MV-4-11 (cell line): ENCODE data around the gene MAP2K6.
"Not testable (repeated sequence)": the region's sequence is repeated elsewhere in the genome, so short reads cannot be mapped to it uniquely, and the experiment has no call there.

Experiments
- DNase-seq: peaks from one replicate; lab custom pipeline; 2025; lab: John Stamatoyannopoulos, UW

Gene MAP2K6

DNA sequence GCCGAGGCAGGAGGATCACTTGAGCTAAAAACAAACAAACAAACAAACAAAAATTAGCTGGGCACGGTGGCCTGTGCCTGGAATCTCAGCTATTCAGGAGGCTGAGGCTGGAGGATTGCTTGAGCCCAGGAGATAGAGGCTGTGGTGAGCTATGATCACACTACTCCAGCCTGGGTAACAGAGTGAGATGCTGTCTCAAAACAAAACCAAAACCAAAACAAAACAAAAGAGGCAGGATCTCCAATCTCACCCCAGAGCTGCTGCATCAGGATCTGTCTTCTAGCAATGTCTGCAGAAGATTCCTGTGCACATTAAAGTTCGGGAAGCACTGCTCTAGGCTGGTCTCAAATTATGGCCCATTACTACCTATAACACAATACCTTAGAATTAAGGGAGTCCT lies 43.1 kb downstream of the MAP2K6 start:
- no peak for DNase-seq

DNA sequence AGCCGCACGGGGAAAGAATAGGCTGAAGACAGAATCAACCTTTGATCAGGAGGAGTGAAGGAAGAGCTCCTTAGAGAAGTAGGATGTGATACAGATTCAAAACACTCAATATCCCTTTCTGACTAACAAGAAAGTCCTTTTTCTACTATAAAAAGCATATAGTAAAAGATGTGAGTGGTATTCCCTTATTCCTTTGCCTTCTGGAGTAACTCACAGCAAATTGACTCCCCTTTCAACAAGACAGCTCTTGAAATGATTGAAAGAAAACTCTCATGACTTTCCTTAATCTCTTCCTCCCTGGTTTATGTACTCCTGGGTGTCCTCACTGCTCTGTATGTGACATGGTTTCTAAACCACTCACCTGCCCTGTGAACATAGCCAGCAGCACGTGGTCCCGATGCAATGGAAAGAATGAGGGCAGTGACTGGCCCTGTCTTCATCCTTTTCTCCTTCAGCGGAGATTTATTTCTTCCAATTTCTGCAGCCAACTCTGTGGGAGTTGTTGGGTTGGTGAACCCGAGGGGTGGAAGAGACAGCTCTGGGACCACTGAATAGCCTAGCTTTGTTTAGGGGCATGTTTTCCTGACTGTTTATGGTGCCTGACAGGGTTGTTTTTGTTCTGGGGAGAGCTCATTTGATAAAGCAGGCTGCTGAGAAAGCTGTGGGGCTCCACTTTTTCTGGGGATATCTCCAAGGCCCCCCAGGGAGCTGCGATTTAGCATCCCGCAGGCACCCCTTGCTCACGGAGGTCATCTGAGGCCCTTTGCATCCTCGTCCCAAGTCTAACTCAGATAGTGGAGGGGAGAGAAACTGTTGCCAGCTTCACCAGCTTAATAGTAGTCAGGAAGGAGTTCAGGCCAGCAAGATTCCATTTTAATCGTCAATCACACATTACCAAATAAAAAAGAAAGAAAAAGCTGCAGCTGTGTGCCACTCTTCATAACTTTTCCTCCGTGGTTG lies 46.7 kb downstream of the MAP2K6 start:
- no peak for DNase-seq

DNA sequence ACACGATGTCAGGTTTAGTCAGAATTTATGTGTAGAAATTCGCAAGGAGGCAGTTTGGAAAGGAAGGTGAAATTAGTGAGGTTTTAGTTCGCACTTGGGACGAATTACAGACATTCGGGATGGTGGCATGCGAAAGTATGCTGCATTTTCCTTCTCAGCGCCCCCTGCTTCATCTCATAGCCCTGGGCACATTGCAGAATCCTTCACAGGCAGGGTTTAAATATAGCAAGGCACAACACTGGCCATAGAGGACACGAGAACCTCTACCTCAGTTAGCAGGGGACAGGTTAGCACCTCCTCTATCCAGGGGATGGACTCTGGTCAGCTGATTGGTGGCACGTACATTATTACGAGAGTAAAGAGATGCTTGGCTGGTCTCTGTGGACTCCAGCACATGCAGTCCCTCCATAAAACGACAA lies 47.5 kb downstream of the MAP2K6 start:
- no peak for DNase-seq

DNA sequence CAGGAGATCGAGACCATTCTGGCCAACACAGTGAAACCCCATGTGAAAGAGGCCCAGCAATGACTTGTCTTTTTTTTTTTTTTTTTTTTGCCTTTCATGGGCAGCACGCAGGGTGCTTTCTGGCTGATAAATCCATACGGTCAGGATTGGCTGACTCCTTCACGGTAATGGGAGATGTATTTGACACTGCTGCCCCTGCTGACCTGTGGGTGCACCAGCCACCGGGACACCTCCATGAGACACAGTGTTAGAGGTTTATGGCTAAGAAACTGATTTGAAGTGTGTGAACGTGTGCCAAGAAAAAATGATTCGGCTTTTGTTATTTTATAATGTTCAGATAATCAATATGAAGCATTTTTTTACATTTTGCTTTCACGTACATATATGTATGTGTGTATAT lies 48.4 kb downstream of the MAP2K6 start:
- DNase-seq, result no peak

DNA sequence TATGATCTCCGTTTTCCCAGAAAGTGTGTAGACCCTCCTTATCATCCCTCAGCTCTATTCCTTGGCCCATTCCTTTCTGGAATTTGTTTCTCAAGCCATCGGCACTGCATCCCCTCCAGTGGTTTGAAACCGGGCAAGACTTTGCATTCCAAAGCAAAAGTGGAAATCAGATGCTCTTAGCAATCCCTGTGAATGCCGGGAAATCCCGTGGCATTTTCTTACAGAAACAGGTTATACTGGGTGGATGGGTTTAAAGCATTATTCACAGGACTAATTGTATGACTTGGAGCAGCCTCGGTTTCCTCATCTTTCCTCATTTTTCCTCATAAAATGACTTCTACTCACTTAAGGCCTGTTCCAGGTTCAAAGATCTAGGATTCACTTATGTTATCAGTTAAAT lies 52.0 kb downstream of the MAP2K6 start:
- DNase-seq, result no peak

DNA sequence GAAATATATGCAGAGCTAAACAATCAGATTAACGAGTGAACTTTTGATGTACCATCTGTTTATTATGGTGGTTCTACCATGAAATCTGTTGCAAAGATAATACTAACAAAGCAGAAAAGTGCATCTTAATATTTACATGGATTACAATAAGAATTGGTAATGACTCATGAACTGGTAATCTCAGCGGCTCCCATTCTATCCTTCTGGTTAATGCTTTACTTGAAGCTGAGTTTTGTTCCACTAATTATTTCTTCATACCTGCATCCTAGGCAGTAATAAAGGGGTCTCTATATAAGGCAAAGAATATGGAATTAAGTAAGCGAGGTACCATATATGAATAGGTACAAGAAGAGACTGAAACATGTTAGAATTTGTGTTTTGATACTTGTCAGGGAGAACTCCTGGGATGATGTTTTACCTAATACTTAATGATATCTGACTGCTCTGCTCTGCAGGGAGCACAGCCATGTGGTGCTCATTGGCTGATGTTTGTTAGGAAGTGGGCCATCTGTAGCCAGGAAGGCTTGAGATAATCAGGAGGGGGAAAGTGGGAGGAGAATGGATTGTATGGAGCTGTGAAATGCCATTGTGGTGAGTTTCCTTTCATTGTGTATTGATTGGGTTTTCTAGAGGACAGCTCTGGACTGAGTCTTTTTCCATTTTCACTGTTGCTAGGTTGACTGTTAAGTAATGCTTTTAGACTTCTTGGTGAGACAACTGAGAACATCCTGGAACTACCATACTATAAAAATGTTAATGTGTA lies 52.6 kb downstream of the MAP2K6 start:
- DNase-seq, result no peak

DNA sequence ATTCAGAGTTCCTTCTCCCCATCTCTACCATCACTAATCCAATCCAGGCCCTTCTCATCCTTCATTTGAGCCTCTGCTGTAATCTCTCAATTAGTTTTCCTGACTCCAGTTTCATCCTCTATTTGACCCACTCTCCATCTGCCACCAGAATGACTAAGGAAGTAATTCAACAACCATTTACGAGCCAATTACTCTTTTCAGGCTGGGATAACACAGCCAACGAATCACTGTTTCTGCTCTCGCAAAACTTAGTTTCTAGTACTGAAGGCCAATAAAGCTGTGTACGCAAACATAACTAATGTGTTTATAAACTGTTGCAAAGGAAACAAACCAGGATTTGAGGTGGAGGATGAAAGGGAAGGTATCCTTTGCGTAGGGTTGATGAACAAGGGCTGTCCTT lies 53.7 kb downstream of the MAP2K6 start:
- DNase-seq, result no peak

DNA sequence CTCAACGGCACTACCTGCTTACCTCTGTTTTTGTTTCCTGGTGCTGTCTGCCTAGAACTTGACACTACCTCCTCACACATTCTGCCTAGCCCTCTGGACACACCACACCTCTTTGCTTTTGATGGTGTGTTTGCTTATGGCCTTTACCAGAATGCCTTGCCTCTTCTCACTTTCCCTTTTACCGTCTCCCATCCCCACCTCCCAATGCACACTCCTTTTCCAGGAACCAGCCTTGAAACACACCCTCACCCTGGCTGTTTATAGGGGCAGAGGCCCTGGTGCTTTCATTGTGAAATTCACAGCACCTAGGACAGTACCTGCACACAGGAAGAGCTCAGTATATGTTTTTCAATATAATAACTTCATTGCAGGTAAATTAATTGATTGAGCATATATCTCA lies 56.2 kb downstream of the MAP2K6 start:
- DNase-seq, result no peak

DNA sequence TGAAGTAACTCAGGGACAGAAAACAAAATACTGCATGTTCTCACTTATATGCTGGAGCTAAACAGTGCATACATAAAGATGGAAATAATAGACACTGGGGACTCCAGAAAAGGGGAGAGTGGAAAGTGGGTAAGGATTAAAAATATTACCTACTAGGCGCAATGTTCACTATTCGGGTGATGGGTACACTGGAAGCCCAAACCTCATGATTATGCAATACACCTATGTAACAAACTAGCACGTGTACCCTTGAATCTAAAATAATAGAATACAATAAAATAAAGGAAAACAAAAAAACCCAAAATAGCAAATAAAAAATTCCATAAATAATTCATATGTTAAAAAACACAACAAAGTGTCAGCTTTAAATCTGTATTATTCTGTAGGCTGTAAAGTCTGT lies 56.9 kb downstream of the MAP2K6 start:
- DNase-seq, result no peak

DNA sequence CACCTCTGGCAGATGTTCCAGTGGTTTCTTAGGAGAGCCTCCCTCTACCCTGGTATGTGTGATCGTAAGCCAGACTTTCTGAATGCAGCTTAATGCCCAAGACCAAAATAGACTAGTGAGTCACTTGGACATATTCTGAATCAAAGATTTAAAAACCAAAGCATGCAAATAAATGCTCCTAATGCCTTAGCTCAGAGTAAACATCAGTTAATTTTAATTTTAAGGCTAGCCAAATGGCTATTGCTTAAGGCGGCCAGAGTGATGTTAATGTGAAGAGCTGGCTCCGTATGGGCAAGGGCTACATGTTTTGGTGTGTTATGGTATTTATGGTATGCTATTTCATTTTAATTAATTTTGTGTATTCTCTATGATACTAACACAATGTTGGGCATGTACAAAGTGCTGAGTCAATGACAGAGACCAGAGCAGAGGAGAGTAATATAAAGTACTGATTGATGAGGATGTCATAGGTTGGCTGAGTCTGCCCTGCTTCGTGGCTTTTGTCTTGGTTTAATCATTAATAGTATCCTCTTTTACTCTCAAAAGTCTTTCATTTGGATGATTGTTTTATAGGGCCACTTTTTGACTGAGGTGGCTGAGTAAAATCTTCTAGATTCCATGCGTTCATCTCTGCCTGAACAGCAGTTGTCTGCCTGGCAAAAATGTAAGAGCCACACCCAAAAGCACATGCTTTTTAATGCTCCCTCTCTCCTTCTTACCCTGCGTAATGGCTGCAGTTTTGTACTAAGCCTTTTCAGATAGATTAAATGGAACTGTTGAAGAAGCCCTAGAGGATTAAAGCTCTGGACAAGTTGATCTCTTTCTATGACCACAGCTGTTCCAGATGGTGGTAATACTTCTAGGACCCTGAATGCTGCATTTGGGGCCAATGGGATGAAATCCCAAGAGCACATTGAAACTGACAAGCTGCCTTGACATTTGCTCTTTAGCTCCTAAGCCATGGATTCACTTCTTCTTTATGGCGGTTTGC lies 59.6 kb downstream of the MAP2K6 start:
- peak; percentile 86 for DNase-seq

DNA sequence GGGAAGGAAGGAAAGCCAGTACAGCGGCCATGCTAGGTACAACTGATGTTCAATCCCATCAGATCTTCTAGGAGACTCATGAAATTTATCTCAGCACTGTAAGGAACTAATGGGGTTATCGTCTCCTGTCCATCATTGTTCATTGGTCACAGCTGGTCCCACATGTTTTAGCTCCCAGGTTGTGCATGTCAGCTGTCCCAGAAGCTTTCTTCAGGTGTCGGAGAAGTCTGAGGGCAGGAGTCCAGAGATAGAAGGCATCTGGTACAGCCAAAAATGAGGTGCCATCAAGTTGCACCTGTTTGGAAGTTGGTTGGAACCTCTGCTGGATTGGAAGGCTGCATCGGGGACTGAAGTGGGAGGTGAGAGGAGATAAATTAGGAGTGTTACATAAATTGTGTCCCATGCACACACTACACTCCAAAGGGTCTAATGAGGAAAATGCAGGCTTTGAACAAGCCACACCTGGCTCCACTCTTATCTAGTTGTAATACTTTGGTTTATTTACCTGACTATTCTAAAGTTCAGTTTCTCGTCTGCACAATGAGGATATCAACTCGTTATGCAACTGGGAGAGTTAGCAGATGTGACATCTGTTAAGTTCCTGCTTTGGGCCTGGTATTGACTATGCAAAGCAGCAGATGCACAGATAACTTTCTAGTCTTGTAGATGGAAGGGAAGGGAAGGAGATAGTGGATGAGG lies 62.9 kb downstream of the MAP2K6 start:
- peak; percentile 15 for DNase-seq

DNA sequence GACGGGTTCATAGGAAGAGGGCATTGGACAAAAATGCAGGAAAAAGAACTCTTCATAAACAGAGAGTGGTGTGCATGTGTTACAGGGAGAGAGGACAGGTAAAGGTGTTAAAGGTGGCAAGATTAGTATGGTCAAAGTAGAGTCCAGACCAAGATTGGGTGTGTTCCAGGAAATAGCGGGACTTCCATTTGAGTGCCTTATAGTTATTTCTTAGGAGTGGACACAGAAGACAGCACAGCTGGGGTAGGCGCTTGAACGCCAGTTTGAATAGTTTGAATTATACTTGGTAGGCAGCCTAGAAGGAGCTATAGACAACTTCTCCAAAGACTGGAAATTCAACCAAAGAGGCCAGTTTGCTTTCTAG lies 63.4 kb downstream of the MAP2K6 start:
- no peak for DNase-seq

DNA sequence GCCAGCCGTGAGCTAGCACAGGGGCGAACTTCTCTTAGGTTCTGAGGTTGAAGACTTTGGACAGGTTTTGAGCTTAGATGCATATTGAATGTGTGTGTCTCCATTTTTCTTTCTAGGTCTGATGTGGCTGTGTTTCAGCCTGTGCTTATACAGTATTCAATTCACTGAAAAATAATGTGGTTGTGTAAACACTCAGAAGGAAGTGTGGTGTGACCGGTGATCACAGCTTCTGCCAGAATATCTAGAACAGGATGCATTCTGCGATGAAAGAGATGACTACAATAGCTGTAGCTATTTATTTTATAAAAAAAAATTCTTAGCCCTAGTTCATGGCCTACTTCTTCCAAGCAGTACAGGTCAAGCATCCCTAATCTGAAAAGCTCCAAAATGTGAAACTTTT lies 64.4 kb downstream of the MAP2K6 start:
- no peak for DNase-seq

DNA sequence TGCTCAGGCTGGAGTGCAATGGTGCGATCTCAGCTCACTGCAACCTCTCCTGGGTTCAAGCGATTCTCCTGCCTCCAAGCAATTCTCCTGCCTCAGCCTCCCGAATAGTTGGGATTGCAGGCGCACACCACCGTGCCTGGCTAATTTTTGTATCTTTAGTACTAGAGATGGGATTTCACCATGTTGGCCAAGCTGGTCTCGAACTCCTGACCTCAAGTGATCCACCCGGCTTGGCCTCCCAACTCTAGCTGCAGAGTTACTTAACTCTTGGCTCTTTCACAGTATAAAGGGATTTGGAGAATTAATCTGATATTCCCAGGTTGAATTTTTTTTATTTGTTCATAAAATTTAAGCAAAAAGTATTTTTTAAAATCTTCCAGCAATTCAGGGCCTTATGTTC lies 65.3 kb downstream of the MAP2K6 start:
- DNase-seq, result not testable (repeated sequence)

DNA sequence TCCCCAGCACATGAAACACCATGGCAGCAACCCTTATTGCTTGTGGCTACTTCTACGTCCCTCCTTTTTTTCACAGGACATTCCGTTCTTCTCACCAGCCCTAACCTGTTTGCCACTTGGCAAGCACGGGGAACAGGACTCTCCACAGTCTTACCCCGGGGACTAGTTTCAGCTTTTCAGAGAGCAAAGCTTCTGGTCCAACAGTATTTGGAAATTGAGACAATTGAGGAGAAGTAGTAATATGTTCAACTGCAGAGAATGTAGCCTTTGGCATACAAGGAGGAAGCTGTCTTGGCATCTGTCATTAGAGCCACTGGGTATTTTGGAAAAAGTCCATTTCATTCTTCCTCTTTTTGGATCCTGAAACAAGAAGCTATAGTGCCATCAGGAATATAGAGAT lies 65.7 kb downstream of the MAP2K6 start:
- DNase-seq, result peak; percentile 22

DNA sequence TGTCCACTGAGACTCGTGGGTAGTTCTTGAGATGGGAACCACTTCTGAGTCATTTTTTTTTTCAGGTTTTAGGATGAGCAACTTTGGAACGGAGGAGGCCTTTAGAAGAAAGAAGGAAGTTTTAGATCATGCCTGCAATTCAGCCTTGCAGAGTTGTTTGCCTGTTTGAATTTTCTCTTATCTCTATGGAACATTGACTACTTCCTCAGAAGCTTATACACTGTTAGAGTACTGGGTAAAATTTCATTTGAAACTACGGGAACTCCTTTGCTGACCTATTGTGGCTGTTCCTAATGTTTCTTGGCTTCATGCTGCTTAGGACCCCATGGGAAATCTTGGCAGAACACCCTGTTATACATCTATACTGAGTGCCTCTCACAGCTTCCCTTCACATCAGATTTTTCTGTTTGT lies 70.8 kb downstream of the MAP2K6 start:
- no peak for DNase-seq

DNA sequence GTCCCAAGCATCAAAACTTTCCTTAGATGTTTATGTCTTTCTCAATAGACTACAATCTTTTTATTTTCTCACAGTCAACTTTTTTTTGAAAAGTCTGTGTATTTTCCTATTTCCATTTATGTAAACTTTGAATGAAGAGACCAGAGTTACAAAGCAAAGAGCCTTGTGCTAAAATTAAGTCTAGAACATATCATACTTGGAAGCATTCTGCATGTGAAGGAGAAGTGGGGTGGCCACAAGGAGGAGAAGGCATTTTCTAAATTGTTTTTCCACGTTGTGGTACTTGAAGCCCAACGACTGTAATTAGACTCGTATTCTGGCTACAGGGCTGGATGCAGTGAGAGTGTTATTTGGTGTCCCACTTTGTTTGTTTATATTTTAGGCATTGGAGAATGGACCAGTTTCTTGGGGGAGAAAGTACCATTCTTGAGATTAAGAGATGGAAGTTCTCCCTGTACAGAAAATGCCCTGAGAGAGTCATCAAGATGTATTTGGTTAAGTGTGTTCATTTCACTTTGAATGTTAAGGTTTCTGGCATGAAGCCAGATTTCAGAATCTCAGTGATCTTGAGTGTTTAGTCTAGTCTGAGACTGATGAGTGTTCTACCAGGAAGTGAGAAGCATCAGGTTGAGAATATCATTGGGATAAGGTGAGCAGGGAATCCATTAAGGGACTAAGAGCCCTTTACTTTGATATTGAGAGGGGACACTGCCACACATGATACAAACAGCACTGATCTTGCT lies 71.6 kb downstream of the MAP2K6 start:
- DNase-seq, result no peak

DNA sequence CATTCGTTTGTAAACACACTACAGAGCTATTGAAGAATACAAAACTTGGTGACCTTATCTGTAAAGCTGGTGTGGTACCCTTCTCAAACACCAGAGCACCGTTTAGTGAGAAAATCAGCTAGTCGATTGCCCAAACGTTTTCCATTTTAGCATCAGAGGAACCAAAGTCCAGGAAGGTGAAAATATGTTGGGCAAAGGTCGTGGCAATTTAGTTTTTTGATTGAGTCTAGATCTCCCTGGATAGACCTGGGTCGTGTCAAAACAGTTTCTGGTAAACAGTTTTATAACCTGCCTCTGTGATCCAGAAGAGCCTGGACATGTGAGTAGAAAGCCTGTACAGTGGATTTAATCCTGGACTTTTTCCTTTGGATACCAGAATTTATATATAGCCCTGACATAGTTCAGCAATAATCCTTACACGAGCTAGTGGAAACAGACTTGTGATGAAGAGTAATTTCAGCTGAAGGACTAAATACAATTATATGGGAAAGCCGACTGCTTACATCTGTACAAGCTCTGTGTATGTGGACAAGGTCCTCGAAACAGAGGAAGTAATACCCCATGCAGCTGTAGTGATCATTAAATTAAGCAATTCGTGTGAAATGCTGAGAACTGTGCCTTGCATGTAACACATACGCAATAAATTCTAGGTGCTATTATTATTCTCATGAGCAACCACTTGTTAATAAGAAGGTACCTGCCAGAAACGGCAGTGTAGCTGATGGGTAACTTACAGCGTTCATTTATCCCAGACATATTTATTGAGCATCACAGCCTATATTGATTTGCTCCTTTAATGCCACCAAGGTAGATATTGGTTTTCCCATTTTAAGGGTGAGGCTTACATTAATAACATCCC lies 72.5 kb downstream of the MAP2K6 start:
- no peak for DNase-seq

DNA sequence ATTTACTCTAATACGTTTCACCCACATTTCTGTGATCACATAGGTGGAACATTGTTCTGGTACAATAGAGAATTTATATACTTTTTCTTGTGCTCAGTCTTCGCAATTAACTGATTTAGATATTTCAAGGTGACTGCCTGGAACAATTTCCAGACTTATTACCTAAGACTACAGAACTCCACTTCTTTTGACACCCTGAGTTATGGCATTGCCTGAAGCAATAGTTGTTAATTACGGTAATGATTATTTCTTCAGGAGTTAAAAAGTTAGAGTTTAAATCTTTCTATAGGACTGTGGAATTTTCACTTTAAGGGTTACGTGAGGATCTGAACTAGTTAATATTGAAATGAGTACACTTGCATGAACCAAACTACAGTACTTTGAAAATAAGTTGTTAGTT lies 74.8 kb downstream of the MAP2K6 start:
- DNase-seq, result no peak
